ENCODE data around the gene GGCT.

The GGCT gene

DNA sequence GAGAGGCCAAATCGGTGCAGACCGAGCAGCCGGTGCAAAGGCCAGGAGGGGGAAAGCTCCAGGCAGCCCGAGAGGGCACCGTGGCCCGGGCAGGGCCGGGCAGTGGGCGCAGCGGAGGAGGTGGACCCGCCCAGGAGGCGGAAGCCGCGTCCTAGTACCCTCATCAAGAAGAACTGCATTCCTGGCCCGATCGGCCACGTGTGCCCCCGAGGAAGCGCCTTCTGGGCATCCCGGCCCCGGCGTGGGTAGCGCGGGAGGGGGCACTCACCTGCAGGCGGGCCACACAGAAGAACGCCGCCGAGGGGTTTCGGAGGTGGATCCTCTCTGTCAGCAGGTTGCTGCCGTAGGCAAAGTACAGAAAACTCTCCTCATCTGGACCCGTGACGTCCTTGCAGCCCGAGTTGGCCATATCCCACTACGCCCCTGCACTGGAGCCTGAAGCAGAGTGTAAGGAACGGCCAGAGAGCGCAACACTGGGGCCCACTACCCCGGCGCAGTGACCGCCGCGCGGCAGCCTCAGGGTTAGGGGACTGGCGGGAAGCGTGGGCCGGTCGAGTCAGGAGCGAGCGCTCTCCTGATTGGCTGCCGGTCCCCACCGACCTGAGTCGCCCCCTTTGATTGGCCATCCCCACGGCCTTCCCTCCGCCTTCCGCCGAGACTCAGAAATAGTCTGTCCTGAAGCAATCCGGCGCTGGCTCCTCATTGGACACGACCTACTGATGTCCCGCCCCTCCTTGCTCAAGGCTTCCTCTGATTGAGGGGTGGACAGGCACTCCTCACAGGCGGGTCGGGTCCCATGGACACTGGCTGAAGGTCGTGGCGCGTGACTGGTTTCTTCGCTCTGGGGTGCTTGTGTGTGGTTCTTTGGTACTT is at the start of gene GGCT (continued):
- TF ChIP-seq ZNF510 (tag by site-specific recombination; IDR thresholded peaks at IDR 0.05; ENCODE audit: insufficient replicate concordance) (no peak), ZNF157 (tag by site-specific recombination; IDR thresholded peaks at IDR 0.05) (no peak), ZNF426 (tag by site-specific recombination; IDR thresholded peaks at IDR 0.05) (no peak), ZNF830 (tag by site-specific recombination; IDR thresholded peaks at IDR 0.05; ENCODE audit: low read depth) (no peak), GFI1B (tag by site-specific recombination; IDR thresholded peaks at IDR 0.05) (no peak), SETDB1 (IDR thresholded peaks at IDR 0.05; ENCODE audit: insufficient read length, low read length) (no peak), TRIM28 (IDR thresholded peaks at IDR 0.05; ENCODE audit: borderline replicate concordance, low read length) (no peak), ZNF10 (tag by site-specific recombination; IDR thresholded peaks at IDR 0.05) (no peak), ZIC2 (tag by site-specific recombination; IDR thresholded peaks at IDR 0.05) (0 out of 2 replicates have a peak, but pooled peaks have one; percentile 31), ZNF266 (tag by site-specific recombination; IDR thresholded peaks at IDR 0.05; ENCODE audit: low read depth) (no peak), ZNF114 (tag by site-specific recombination; IDR thresholded peaks at IDR 0.05) (no peak), ZNF239 (tag by site-specific recombination; IDR thresholded peaks at IDR 0.05) (no peak), ZBTB1 (tag by site-specific recombination; IDR thresholded peaks at IDR 0.05) (no peak), ZNF785 (tag by site-specific recombination; IDR thresholded peaks at IDR 0.05) (no peak), ZNF843 (tag by site-specific recombination; IDR thresholded peaks at IDR 0.05) (no peak), GLIS2 (tag by site-specific recombination; IDR thresholded peaks at IDR 0.05) (peak; percentile 31; the same call in 1 of the 2 replicates), ZNF121 (tag by site-specific recombination; IDR thresholded peaks at IDR 0.05) (no peak), ZBTB20 (tag by site-specific recombination; IDR thresholded peaks at IDR 0.05) (peak; percentile 18; the same call in 1 of the 2 replicates)
- TF ChIP-seq, protein P1, sequence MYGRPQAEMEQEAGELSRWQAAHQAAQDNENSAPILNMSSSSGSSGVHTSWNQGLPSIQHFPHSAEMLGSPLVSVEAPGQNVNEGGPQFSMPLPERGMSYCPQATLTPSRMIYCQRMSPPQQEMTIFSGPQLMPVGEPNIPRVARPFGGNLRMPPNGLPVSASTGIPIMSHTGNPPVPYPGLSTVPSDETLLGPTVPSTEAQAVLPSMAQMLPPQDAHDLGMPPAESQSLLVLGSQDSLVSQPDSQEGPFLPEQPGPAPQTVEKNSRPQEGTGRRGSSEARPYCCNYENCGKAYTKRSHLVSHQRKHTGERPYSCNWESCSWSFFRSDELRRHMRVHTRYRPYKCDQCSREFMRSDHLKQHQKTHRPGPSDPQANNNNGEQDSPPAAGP (tag by site-specific recombination; IDR thresholded peaks at IDR 0.05), result peak; percentile 46
- TF ChIP-seq, protein P2, sequence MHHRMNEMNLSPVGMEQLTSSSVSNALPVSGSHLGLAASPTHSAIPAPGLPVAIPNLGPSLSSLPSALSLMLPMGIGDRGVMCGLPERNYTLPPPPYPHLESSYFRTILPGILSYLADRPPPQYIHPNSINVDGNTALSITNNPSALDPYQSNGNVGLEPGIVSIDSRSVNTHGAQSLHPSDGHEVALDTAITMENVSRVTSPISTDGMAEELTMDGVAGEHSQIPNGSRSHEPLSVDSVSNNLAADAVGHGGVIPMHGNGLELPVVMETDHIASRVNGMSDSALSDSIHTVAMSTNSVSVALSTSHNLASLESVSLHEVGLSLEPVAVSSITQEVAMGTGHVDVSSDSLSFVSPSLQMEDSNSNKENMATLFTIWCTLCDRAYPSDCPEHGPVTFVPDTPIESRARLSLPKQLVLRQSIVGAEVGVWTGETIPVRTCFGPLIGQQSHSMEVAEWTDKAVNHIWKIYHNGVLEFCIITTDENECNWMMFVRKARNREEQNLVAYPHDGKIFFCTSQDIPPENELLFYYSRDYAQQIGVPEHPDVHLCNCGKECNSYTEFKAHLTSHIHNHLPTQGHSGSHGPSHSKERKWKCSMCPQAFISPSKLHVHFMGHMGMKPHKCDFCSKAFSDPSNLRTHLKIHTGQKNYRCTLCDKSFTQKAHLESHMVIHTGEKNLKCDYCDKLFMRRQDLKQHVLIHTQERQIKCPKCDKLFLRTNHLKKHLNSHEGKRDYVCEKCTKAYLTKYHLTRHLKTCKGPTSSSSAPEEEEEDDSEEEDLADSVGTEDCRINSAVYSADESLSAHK (tag by site-specific recombination; IDR thresholded peaks at IDR 0.05), result no peak
- TF ChIP-seq, protein P3, sequence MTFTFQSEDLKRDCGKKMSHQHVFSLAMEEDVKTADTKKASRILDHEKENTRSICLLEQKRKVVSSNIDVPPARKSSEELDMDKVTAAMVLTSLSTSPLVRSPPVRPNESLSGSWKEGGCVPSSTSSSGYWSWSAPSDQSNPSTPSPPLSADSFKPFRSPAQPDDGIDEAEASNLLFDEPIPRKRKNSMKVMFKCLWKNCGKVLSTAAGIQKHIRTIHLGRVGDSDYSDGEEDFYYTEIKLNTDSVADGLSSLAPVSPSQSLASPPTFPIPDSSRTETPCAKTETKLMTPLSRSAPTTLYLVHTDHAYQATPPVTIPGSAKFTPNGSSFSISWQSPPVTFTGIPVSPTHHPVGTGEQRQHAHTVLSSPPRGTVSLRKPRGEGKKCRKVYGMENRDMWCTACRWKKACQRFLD (tag by site-specific recombination; IDR thresholded peaks at IDR 0.05), result no peak
- TF ChIP-seq, protein P4, sequence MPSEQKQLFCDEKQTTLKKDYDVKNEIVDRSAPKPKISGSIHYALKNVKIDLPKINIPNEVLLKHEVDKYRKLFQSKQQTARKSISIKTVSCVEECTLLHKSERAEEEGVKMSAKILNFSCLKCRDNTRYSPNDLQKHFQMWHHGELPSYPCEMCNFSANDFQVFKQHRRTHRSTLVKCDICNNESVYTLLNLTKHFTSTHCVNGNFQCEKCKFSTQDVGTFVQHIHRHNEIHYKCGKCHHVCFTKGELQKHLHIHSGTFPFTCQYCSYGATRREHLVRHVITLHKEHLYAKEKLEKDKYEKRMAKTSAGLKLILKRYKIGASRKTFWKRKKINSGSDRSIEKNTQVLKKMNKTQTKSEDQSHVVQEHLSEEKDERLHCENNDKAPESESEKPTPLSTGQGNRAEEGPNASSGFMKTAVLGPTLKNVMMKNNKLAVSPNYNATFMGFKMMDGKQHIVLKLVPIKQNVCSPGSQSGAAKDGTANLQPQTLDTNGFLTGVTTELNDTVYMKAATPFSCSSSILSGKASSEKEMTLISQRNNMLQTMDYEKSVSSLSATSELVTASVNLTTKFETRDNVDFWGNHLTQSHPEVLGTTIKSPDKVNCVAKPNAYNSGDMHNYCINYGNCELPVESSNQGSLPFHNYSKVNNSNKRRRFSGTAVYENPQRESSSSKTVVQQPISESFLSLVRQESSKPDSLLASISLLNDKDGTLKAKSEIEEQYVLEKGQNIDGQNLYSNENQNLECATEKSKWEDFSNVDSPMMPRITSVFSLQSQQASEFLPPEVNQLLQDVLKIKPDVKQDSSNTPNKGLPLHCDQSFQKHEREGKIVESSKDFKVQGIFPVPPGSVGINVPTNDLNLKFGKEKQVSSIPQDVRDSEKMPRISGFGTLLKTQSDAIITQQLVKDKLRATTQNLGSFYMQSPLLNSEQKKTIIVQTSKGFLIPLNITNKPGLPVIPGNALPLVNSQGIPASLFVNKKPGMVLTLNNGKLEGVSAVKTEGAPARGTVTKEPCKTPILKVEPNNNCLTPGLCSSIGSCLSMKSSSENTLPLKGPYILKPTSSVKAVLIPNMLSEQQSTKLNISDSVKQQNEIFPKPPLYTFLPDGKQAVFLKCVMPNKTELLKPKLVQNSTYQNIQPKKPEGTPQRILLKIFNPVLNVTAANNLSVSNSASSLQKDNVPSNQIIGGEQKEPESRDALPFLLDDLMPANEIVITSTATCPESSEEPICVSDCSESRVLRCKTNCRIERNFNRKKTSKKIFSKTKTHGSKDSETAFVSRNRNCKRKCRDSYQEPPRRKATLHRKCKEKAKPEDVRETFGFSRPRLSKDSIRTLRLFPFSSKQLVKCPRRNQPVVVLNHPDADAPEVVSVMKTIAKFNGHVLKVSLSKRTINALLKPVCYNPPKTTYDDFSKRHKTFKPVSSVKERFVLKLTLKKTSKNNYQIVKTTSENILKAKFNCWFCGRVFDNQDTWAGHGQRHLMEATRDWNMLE (tag by site-specific recombination; conservative IDR thresholded peaks at IDR 0.05; ENCODE audit: low read depth), result no peak
- TF ChIP-seq, protein P5, sequence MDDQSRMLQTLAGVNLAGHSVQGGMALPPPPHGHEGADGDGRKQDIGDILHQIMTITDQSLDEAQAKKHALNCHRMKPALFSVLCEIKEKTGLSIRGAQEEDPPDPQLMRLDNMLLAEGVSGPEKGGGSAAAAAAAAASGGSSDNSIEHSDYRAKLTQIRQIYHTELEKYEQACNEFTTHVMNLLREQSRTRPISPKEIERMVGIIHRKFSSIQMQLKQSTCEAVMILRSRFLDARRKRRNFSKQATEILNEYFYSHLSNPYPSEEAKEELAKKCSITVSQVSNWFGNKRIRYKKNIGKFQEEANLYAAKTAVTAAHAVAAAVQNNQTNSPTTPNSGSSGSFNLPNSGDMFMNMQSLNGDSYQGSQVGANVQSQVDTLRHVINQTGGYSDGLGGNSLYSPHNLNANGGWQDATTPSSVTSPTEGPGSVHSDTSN (CRISPR knock-in tag; IDR thresholded peaks at IDR 0.05), result peak; percentile 87
- TF ChIP-seq, protein P6, sequence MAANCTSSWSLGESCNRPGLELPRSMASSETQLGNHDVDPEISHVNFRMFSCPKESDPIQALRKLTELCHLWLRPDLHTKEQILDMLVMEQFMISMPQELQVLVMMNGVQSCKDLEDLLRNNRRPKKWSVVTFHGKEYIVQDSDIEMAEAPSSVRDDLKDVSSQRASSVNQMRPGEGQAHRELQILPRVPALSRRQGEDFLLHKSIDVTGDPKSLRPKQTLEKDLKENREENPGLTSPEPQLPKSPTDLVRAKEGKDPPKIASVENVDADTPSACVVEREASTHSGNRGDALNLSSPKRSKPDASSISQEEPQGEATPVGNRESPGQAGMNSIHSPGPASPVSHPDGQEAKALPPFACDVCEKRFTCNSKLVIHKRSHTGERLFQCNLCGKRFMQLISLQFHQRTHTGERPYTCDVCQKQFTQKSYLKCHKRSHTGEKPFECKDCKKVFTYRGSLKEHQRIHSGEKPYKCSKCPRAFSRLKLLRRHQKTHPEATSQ (tag by site-specific recombination; IDR thresholded peaks at IDR 0.05), result no peak; the same call in 1 of the 2 replicates
